GM21825 (cell line): ENCODE measurements around the gene FARP1.

Experiments used
- ATAC-seq: cut with Tn5 transposase; IDR thresholded peaks from one replicate; pipeline ENCODE4 v1.9.1; 2021; ENCODE audit warnings: mild to moderate bottlenecking, moderate library complexity; ENCODE audit not compliant: unreplicated experiment

The FARP1 gene

DNA sequence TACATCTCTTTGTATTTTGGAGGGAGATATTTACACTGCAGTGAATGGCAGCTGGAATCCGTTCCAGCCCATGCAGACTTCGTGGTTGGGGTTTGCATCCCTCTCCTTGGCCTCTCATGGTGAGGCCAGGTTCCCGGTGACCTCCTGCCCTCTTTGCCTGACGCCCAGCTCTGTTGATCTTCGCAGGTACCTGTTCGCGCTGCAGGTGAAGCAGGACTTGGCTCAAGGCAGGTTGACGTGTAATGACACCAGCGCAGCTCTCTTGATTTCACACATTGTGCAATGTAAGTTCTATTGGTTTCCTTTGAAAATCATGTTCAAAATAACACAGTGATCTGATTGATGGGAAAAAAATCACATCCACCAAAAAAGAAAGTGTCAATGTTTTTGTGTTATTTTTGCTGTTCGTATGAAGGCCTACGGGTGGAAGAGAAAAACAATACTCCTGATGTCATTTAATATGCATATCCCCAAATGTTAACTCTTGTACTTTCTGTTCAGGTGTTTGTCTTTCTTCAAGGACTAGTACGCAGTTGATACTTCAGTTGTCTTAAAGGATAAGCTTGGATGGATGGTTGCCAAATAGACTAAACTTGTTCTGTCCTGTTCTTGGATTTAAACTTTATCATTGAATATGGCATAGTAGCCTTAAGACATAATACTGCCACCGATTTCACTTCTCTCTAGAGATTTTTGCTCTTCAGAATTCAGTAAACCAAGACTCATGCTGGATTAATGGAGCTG, 234.9 kb downstream of the FARP1 start:
- no peak for ATAC-seq

DNA sequence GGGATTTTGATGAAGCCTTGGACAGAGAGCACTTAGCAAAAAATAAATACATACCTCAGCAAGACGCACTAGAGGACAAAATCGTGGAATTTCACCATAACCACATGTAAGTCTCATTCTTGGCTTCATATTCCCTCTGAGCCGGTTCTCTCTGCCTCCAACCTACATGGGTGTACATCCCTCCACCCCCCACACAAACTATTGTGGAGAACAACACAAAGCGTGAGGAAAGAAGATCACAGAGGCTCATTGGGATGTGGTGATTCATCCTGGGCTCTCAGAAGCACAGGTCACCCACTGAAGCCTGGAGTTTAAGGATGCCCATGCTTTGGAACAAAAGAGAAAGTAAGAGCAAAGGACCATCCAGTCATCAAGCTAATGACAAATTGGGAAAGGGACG, 241.8 kb downstream of the FARP1 start:
- ATAC-seq, result no peak

- no peak for ATAC-seq
These were observed 242.7 kb downstream of the FARP1 start for GRCh38 chr13:98385606-98386005.

GRCh38 chr13:98386637-98387036, 243.7 kb downstream of the FARP1 start:
- no peak for ATAC-seq

GRCh38 chr13:98389319-98389718, 246.4 kb downstream of the FARP1 start:
- ATAC-seq, result no peak

- ATAC-seq, result no peak
These were observed 247.3 kb downstream of the FARP1 start for GRCh38 chr13:98390086-98390715.

GRCh38 chr13:98393873-98394272, 251.0 kb downstream of the FARP1 start:
- no peak for ATAC-seq

DNA sequence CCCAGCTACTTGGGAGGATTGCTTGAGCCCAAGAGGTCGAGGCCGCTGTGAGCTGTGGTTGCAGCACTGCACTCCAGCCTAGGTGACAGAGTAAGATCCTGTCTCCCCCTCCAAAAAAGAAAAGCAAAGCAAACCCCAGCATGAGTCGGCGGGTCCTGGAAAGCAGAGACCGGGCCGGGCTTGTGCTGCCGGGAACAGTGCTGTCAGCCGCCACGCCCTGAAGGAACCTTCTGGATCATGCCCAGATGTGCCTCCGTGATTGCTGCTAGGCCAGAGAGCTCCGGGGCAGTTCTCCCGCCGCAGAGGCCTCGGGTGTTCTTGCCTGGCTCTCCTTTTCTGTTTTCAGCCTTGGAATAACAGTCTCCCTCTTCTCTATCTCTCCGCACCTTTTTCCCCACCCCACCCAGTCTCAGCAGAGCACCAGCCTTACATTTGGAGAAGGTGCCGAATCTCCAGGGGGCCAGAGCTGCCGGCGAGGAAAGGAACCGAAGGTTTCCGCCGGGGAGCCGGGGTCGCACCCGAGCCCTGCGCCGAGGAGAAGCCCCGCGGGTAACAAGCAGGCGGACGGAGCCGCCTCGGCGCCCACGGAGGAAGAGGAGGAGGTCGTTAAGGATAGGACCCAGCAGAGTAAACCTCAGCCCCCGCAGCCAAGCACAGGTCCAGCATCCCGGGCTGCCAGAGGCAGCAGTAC, 252.1 kb downstream of the FARP1 start:
- ATAC-seq, result no peak

- ATAC-seq, result no peak
These were observed 253.3 kb downstream of the FARP1 start for GRCh38 chr13:98396071-98396710.

DNA sequence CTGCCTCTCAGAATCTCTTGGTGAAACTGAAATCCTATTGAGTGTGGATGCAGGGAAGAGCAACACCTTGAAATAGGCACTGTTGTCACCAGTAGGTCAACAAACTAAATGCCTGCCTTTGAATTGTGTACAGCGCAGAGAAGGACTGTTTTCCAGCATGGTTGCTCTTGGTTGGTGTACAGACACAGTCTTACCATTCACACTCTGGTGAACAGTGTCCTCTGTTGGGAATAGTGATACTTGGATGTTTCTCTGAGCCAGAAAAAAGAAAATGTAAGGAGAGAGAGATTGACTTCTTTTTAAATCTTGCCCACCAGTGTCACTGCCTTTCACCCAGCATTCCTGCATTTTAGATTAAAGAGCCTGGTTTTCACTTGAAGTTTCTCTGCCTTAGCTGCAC, 254.3 kb downstream of the FARP1 start:
- no peak for ATAC-seq

GRCh38 chr13:98397861-98398260, 255.0 kb downstream of the FARP1 start:
- no peak for ATAC-seq

DNA sequence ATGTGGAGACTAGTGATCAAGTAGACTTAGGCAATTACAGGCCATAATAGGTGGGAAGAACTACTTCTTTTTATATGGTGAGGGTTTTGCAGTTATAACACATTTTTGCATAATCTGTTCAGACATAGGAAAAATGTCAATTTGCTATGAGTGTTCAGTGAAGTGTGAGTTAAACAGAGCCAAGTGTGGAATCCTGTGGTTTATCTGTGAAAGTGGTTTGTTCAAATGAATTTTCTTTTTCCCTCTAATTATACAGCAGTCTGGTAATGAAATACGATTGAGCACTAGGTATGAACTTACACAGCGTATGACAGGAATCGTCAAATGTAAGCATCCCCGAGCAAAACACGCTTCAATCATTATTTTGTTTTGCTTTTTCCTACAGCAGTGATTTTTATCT, 255.7 kb downstream of the FARP1 start:
- ATAC-seq, result no peak

GRCh38 chr13:98399756-98400155, 256.9 kb downstream of the FARP1 start:
- ATAC-seq, result no peak

- no peak for ATAC-seq
These were observed 259.0 kb downstream of the FARP1 start for GRCh38 chr13:98401934-98402333.

DNA sequence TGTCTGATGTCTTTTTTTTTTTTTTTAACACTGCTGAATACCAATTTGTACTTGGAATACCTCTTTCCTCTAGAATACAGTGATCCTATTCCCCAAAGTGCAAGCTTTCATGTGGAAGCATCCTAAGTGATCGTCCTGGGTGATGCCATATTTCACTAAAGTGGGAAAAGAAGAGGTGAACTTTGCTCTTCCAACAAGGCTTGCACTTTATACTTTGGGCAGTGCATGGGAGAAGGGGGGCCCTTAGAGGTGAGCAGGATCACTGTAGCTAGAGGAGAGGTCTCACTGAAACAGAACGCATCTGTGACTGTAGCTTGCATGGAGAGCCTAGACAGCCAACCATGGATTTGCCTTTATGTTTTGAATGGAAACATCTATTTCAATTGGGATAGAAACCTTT, 260.2 kb downstream of the FARP1 start:
- ATAC-seq, result no peak

GRCh38 chr13:98405107-98405571, 262.2 kb downstream of the FARP1 start:
- no peak for ATAC-seq

DNA sequence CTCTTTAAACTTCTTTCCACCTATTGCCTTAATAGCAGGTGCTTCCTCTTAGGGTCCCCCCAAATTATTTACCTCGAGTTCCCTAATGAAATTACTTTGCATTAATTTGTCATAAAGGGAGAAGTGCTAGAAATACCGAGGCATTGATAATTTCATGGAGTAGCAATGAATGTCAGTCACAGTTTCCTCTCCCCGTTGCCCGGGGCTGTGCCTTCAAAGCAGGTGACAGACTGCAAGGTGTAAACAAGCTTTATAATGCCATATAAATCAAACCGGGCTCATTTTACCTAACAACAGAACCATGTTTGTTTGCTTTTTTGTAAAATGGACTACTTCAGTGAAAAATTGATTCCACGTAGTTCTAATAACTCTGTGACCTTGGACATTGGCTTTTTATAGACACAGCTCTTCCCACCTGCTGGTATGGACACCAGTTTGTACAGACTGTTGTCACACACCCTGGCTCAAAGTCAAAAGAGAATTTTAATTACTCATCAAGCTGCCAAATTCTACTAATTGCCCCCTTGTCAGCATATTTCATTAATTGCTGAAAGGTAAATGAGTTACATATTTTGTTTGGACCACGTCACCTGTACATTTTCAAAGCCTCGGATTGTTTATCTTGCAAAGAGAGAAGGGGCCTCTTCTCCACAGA, 262.9 kb downstream of the FARP1 start:
- ATAC-seq, result no peak

DNA sequence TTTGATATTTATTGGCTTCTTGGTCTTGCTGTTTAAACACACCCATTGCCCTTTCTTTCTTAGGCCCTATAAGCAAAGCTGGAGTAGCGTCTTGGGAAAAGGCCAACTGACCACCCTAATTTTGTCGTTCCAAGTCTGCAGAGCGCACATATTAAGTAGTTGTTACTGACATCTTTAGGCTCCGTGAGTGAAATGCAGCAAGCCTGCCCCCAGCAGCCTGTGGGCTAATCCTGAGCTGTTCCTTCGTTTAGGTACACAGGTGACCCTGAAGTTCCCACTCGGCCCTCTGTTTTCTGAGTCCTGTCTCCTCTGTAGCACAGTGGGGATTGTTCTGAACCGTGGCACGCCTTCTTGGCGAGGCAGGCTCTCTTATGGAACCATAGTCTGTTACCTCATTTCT, 263.5 kb downstream of the FARP1 start:
- no peak for ATAC-seq

- no peak for ATAC-seq
These were observed 264.1 kb downstream of the FARP1 start for GRCh38 chr13:98406971-98407370.

DNA sequence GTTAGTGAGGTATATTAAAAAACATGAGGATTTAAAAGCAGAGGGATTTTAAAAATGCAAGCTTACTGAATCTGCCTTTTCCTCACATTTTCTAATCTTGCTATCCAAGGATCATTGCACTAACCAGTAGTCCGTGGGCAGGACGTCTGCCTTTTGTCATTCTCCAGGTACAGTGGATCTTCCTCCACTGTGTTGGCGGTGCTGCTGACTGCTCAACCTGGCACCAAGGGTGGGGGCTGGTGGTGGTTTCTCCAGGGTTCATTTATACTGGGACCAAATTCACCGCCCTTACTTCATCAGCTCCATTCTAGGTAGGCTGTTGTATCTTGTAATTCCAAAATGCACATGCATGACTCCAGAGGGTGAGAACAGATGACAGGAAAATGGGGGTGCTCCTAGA, 264.7 kb downstream of the FARP1 start:
- ATAC-seq, result no peak

DNA sequence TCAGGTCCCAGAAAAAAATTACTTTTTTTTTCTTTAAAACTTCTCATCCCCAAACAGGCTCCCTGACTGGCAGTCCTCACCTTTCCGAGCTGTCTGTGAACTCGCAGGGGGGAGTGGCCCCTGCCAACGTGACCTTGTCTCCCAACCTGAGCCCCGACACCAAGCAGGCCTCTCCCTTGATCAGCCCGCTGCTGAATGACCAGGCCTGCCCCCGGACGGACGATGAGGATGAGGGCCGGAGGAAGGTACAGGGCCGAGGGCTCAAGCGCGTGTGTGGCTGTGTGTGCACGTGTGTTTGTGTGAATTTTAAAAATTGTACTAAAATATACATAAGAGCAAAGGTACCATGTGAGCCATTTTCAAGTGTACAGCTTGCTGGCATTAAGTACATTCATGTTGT, 266.4 kb downstream of the FARP1 start:
- ATAC-seq, result no peak
